Stomach smooth muscle (tissue), 2 donors: ENCODE results near the gene HSD17B11.
"Not testable (repeated sequence)": the region's sequence is repeated elsewhere in the genome, so short reads cannot be mapped to it uniquely, and the experiment has no call there.

ENCODE experiments used
- H3K27ac ChIP-seq: one replicate; pipeline ENCODE4 v1.7.0; 2013; ENCODE audit warnings: mild to moderate bottlenecking, low read length, inconsistent platforms
- H3K27me3 ChIP-seq, 2 donors: one replicate each; pipeline ENCODE4 v1.7.0; 2013; ENCODE audit warnings: low read length in 2 of 2; ENCODE audit not compliant: insufficient read depth in 2 of 2, control insufficient read depth in 1 of 2
- H3K36me3 ChIP-seq, 2 donors: one replicate each; pipeline ENCODE4 v1.7.0; 2013; ENCODE audit warnings: low read length in 2 of 2; ENCODE audit not compliant: control insufficient read depth in 2 of 2, insufficient read depth in 2 of 2
- H3K4me1 ChIP-seq: one replicate; pipeline ENCODE4 v1.7.0; 2013; ENCODE audit warnings: low read length; ENCODE audit not compliant: control insufficient read depth, insufficient read depth
- H3K4me3 ChIP-seq, 2 donors: one replicate each; pipeline ENCODE4 v1.7.0; 2013; ENCODE audit warnings: low read length in 2 of 2
- H3K9ac ChIP-seq, 2 donors: one replicate each; pipeline ENCODE4 v1.7.0; 2013; ENCODE audit warnings: low read length in 2 of 2, mild to moderate bottlenecking in 1 of 2
- H3K9me3 ChIP-seq, 2 donors: one replicate each; pipeline ENCODE4 v1.7.0; 2013; ENCODE audit warnings: low read length in 2 of 2; ENCODE audit not compliant: control insufficient read depth in 2 of 2
- donor health status: healthy.
- donor health status: Pancreatic carcinoma.

The HSD17B11 gene

DNA sequence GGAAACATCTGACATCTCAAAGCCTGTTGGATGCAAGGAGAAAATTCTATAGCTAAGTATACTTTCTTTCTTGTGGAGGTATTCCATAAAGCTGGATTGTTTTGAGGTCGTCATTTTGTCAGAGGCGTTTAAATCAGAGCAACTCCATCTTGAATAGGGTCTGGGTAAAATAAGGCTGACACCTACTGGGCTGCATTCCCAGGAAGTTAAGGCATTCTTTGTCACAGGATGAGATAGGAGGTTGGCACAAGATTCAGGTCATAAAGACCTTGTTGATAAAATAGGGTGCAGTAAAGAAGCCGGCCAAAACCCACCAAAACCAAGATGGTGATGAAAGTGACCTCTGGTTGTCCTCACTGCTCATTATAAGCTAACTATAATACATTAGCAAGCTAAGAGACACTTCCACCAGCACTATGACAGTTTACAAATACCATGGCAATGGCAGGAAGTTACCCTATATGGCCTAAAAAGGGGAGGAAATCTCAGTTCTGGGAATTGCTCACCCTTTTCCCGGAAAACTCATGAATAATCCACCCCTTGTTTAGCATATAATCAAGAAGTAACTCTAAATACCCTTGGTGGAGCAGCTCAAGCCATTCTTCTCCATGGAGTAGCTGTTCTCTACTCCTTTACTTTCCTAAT, 80.2 kb downstream of the HSD17B11 start:
- H3K4me3 ChIP-seq = no peak overlapping the region
- H3K27ac ChIP-seq = no peak overlapping the region
- H3K9me3 ChIP-seq = no peaks in the 10 kb centered on the region
- H3K27me3 ChIP-seq = no peaks in the 10 kb centered on the region
- no peaks in the 10 kb centered on the region for H3K4me1 ChIP-seq
- no peaks in the 10 kb centered on the region for H3K36me3 ChIP-seq
- H3K9ac ChIP-seq = no peak overlapping the region

DNA sequence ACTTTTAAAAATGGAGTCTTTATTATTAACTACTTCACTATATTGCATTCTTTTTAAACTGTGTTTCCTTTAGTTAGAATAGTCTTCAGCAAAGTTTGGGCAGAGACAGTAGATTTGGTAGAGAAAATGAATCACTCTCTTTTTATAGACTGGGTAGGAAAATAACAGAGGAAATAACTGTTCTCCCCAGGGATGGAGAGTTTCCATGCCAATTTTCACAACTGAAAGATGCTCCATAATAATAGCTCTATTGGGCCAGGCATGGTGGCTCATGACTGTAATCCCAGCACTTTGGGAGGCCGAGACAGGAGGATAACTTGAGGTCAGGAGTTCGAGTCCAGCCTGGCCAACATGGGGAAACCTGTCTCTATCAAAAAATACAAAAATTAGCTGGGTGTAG, 81.4 kb downstream of the HSD17B11 start:
- H3K27me3 ChIP-seq = no peaks in the 10 kb centered on the region
- no peak overlapping the region for H3K27ac ChIP-seq
- H3K9ac ChIP-seq = no peak overlapping the region
- H3K36me3 ChIP-seq = no peaks in the 10 kb centered on the region
- H3K4me1 ChIP-seq = no peaks in the 10 kb centered on the region
- H3K9me3 ChIP-seq = no peaks in the 10 kb centered on the region
- H3K4me3 ChIP-seq = no peak overlapping the region

DNA sequence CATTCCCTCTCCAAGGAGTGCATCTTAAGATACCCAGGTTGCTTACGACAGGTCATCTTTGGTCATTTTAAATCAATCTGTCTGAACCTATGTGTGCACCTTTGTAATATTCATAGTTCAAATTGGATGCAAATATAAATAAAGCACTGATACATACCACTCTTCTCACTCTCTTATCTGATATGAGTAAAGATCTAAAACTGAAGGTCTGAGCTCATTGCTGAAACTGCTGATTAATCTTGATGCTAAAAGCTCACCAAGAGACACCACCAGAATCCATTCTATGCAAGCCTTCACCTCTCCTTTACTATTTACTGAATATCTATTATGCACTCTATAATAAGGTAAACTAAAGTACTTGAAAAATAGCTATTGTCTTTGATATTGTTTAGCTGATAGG, 84.9 kb downstream of the HSD17B11 start:
- H3K27ac ChIP-seq = no peak overlapping the region
- H3K9ac ChIP-seq = no peak overlapping the region
- H3K4me1 ChIP-seq = no peaks in the 10 kb centered on the region
- H3K27me3 ChIP-seq = no peaks in the 10 kb centered on the region
- no peak overlapping the region for H3K4me3 ChIP-seq
- H3K9me3 ChIP-seq = no peaks in the 10 kb centered on the region
- no peaks in the 10 kb centered on the region for H3K36me3 ChIP-seq

DNA sequence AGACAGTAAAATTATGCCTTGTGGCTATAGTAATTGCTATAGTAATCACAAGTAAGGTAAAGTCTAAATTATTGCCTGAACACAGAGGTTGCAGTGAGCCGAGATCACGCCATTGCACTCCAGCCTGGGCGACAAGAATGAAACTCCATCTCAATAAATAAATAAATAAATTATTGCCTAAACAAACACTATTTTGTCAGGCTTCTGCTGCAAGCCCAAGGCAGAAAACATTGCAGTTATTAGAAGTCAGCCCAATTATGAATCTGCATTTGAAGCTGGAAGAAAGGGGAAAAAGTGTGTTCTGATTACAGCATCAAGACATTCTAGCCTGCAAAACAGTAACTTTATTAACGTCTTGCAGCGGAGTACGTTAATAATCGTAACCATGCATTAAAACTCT, 85.4 kb downstream of the HSD17B11 start:
- H3K9ac ChIP-seq = no peak overlapping the region
- no peak overlapping the region for H3K27ac ChIP-seq
- H3K36me3 ChIP-seq = no peaks in the 10 kb centered on the region
- H3K4me3 ChIP-seq = no peak overlapping the region
- no peaks in the 10 kb centered on the region for H3K9me3 ChIP-seq
- no peaks in the 10 kb centered on the region for H3K4me1 ChIP-seq
- no peaks in the 10 kb centered on the region for H3K27me3 ChIP-seq

DNA sequence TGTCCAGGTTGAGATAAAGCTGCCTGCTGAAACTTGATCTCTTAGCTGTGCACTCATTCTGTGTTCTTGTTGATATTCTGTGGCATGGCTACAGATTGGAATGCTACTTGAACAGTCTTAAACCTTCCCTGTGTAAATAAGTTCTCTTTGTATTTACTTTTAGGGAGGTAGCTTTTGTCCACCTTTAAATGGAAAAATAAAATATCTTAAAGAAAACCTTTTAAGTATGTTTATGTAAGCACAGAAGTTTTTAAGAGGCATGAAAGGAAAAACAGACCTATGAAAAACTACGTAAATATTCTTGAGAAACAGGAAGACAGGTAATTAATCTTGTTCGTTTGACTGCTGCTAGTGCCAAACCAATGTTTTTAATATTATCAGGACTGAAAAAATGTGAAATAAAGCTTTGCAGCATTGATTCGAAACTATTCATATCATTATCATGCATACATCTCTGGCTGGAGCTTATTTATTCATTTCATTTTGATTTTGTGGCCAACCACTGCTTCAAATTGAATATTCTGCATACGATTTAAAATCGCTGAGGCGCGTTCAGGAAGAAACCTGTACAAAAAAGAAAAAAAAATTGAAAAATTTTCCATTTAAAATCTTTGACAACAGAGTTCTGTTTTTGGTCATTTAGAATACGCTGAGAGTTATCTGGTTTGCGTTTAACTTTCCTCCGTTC, 86.1 kb downstream of the HSD17B11 start:
- no peak overlapping the region for H3K9ac ChIP-seq
- no peaks in the 10 kb centered on the region for H3K9me3 ChIP-seq
- H3K4me1 ChIP-seq = no peaks in the 10 kb centered on the region
- H3K36me3 ChIP-seq = no peaks in the 10 kb centered on the region
- H3K4me3 ChIP-seq = no peak overlapping the region
- H3K27me3 ChIP-seq = no peaks in the 10 kb centered on the region
- no peak overlapping the region for H3K27ac ChIP-seq

DNA sequence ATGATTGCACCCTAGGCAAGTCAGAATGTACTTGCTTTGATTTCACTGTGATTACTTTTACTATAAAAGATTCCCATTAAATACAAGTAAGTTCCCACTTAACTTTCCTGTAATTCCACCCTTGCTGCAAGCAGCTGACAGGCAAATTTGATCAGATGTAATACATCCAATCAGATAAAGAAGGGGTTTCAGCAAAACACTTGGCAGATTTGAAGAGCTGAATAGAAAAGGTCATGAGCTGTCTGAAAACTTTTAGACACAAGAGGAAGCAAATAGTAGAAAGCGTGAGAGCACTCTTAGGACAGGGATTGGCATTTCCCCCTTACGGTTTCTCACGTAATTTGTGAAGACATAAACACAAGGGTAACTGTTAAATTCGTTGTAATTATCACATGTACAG, 91.1 kb downstream of the HSD17B11 start:
- Histone ChIP-seq H3K9me3 (no peaks in the 10 kb centered on the region), H3K9ac (no peak overlapping the region), H3K36me3 (no peaks in the 10 kb centered on the region), H3K4me1 (no peaks in the 10 kb centered on the region), H3K27me3 (no peaks in the 10 kb centered on the region), H3K27ac (no peak overlapping the region), H3K4me3 (no peak overlapping the region)

DNA sequence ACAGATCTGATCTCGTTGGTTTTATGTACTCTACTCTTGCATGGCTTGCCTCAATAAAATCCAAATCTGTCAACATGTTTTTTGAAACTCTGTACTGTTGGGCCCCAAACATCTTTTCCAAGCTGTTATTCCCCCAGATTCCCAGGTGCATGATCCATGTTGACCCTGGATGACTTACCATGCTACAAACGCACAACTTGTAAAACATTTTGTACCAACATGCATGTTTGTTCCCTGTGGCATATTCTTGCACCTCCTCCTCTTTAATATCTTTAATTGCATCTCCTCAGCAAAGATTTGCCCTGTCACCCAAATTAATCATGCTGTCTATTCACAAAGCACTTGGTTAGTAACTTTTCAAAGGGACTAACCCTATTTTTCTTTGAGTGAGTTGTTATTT, 92.6 kb downstream of the HSD17B11 start:
- no peak overlapping the region for H3K9ac ChIP-seq
- H3K27ac ChIP-seq = no peak overlapping the region
- no peaks in the 10 kb centered on the region for H3K36me3 ChIP-seq
- no peaks in the 10 kb centered on the region for H3K27me3 ChIP-seq
- H3K4me1 ChIP-seq = no peaks in the 10 kb centered on the region
- H3K9me3 ChIP-seq = no peaks in the 10 kb centered on the region
- H3K4me3 ChIP-seq = no peak overlapping the region

DNA sequence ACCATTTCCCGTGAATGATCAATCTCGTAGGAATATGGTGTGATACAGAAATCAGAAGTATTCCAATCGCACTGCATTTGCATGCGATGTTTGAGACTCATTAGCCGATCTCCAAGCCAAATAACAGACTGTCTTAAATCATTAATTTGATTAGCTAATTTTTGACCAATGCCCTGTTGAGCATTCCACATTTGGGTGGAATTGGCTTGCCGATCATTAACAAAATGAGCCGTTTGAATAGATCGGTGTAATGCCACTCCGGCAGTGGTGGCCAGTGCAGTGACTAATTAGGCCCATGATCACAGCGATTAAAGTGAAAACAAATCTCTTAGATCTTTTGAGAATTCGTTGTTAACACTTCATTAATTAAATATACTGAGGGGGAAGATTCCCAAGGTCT, 96.1 kb downstream of the HSD17B11 start:
- not testable (repeated sequence) for H3K27me3 ChIP-seq, H3K9me3 ChIP-seq, H3K36me3 ChIP-seq, H3K27ac ChIP-seq, H3K9ac ChIP-seq, H3K4me1 ChIP-seq, H3K4me3 ChIP-seq

DNA sequence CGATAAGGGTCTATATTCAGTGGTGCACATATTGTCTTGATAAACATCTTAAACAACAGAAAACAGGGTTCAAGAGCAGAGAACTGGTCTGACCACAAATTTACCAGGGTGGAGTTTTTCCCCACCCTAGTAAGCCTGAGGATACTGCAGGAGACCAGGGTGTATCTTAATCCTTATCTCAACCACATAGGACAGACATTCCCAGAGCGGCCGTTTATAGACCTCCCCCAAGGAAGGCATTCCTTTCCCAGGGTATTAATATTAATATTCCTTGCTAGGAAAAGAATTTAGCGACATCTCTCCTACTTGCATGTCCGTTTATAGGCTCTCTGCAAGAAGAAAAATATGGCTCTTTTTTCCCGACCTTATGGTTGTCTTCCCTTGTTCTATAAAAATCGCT, 97.1 kb downstream of the HSD17B11 start:
- not testable (repeated sequence) for H3K27ac ChIP-seq, H3K27me3 ChIP-seq, H3K4me3 ChIP-seq, H3K36me3 ChIP-seq, H3K9ac ChIP-seq, H3K4me1 ChIP-seq, H3K9me3 ChIP-seq

DNA sequence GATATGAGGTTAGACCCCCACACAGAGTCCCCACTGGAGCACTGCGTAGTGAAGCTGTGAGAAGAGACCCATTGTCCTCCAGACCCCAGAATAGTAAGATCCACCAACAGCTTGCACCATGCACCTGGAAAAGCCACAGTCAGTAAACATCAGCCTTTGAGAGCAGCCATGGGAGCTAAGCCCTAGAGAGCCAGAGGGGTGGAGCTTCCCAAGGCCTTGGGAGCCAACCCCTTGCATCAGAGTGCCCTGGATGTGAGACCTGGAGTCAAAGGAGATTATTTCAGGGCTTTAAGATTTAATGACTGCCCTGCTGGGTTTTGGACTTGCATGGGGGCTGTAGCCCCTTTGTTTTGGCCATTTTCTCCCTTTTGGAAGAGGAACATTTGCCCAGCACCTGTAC, 104.0 kb downstream of the HSD17B11 start:
- H3K9ac ChIP-seq = no peak overlapping the region
- no peaks in the 10 kb centered on the region for H3K27me3 ChIP-seq
- peaks cover 0 to 7% of the 10 kb centered on the region in 2 donors for H3K9me3 ChIP-seq

More for the DNA sequence above, 104.0 kb downstream of the HSD17B11 start:
- Histone ChIP-seq H3K27ac (no peak overlapping the region), H3K4me3 (no peak overlapping the region), H3K36me3 (no peaks in the 10 kb centered on the region), H3K4me1 (no peaks in the 10 kb centered on the region)
